Measurements from ENCODE around the gene RASL10B. TPM values are rescaled to one million over a fixed set of nuclear protein-coding genes. Genes with fewer than 3 reads are reported as not detected.
A peak's percentile ranks its signal among the peaks of the same experiment; 100 is the strongest.

Gene RASL10B
- total RNA-seq, 1 experiment from 2014 or later: 0.09 TPM

- TF ChIP-seq CTCF (IDR thresholded peaks at IDR 0.05; ENCODE audit: unreplicated experiment): no peak
- Mint-ChIP-seq H3K36me3 (ENCODE audit: insufficient read depth, unreplicated experiment) (peaks cover 31% of the 10 kb centered on the region), H3K27me3 (ENCODE audit: insufficient read depth, unreplicated experiment) (no peaks in the 10 kb centered on the region), H3K27ac (ENCODE audit: low read depth, unreplicated experiment) (peak overlapping the region; percentile 31), H3K4me1 (ENCODE audit: insufficient read depth, unreplicated experiment) (no peaks in the 10 kb centered on the region), H3K9me3 (ENCODE audit: unreplicated experiment) (no peaks in the 10 kb centered on the region), H3K4me3 (ENCODE audit: unreplicated experiment) (no peak overlapping the region)
- peak; percentile 25 for DNase-seq (ENCODE audit: unreplicated experiment)
- CTCF ChIA-PET: interaction anchor here (0.6 to 4.6 kb wide), 11 partner anchors 8 to 379 kb away, joined by 3 to 23 read pairs (median 3); no protein-coding TSS in a partner anchor
- intact Hi-C loops (cut with micrococcal nuclease): no loop called here
- POLR2A ChIA-PET: interaction anchor here (1.0 to 1.5 kb wide), 6 partner anchors 9 to 121 kb away, joined by 3 to 6 read pairs (median 4); no protein-coding TSS in a partner anchor
- BruUV-seq (replicated peaks): no TSS peak
Observed at GRCh38 chr17:35709874-35710273, 21.6 kb upstream of the RASL10B start.

DNA sequence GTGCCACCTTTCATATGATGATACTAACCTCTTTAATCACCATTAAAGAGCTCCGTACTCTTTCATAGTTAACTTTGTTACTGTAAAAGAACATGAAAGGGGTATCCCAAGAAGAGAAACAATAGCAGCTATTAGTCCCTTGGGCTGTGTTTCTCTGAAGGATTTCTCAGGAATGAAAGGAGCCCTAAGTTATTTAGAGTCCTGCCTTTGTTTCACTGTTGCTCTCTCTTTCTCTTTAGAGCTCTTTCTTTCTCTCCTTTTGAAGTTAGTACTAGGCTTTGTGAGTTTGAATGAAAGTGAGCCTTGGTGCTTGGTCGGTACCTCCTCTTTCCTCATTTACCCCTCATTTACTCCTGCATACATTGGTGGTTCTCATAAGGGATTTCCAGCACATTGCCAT is 20.5 kb upstream of the RASL10B start:
- Mint-ChIP-seq H3K27ac (ENCODE audit: low read depth, unreplicated experiment) (no peak overlapping the region), H3K4me1 (ENCODE audit: insufficient read depth, unreplicated experiment) (no peaks in the 10 kb centered on the region), H3K36me3 (ENCODE audit: insufficient read depth, unreplicated experiment) (peaks cover 27% of the 10 kb centered on the region), H3K27me3 (ENCODE audit: insufficient read depth, unreplicated experiment) (no peaks in the 10 kb centered on the region), H3K9me3 (ENCODE audit: unreplicated experiment) (no peaks in the 10 kb centered on the region), H3K4me3 (ENCODE audit: unreplicated experiment) (no peak overlapping the region)
- no TSS peak for BruUV-seq (replicated peaks)
- TF ChIP-seq CTCF (IDR thresholded peaks at IDR 0.05; ENCODE audit: unreplicated experiment): no peak
- POLR2A ChIA-PET: interaction anchor here (0.8 kb wide), 1 partner anchor 16 kb away, joined by 3 read pairs; no protein-coding TSS in a partner anchor
- intact Hi-C loops (cut with micrococcal nuclease): no loop called here
- no peak for DNase-seq (ENCODE audit: unreplicated experiment)
- CTCF ChIA-PET: interaction anchor here (4.6 kb wide), 1 partner anchor 36 kb away, joined by 23 read pairs; no protein-coding TSS in a partner anchor

GRCh38 chr17:35713069-35713728 is 18.2 kb upstream of the RASL10B start:
- Mint-ChIP-seq H3K36me3 (ENCODE audit: insufficient read depth, unreplicated experiment) (peaks cover 34% of the 10 kb centered on the region), H3K27me3 (ENCODE audit: insufficient read depth, unreplicated experiment) (no peaks in the 10 kb centered on the region), H3K4me1 (ENCODE audit: insufficient read depth, unreplicated experiment) (peaks cover 14% of the 10 kb centered on the region), H3K9me3 (ENCODE audit: unreplicated experiment) (no peaks in the 10 kb centered on the region), H3K27ac (ENCODE audit: low read depth, unreplicated experiment) (no peak overlapping the region), H3K4me3 (ENCODE audit: unreplicated experiment) (no peak overlapping the region)
- no TSS peak for BruUV-seq (replicated peaks)
- CTCF ChIA-PET: interaction anchor here (0.6 to 1.2 kb wide), 4 partner anchors 11 to 888 kb away, joined by 3 to 4 read pairs (median 3); partner anchors contain the start of gene MRM1
- POLR2A ChIA-PET: interaction anchor here (1.3 kb wide), 1 partner anchor 17 kb away, joined by 3 read pairs; no protein-coding TSS in a partner anchor
- no peak for TF ChIP-seq CTCF (IDR thresholded peaks at IDR 0.05; ENCODE audit: unreplicated experiment)
- DNase-seq (ENCODE audit: unreplicated experiment): no peak
- intact Hi-C loops (cut with micrococcal nuclease): no loop called here

- Mint-ChIP-seq H3K4me1 (ENCODE audit: insufficient read depth, unreplicated experiment) (peaks cover 14% of the 10 kb centered on the region), H3K9me3 (ENCODE audit: unreplicated experiment) (no peaks in the 10 kb centered on the region), H3K27me3 (ENCODE audit: insufficient read depth, unreplicated experiment) (no peaks in the 10 kb centered on the region), H3K36me3 (ENCODE audit: insufficient read depth, unreplicated experiment) (peaks cover 52% of the 10 kb centered on the region), H3K4me3 (ENCODE audit: unreplicated experiment) (no peak overlapping the region), H3K27ac (ENCODE audit: low read depth, unreplicated experiment) (no peak overlapping the region)
- POLR2A ChIA-PET: no interaction called here
- CTCF ChIA-PET: interaction anchor here (5.4 kb wide), 1 partner anchor 33 kb away, joined by 33 read pairs; no protein-coding TSS in a partner anchor
- no peak for DNase-seq (ENCODE audit: unreplicated experiment)
- intact Hi-C loops (cut with micrococcal nuclease): no loop called here
- no TSS peak for BruUV-seq (replicated peaks)
- no peak for TF ChIP-seq CTCF (IDR thresholded peaks at IDR 0.05; ENCODE audit: unreplicated experiment)
Observed at GRCh38 chr17:35714988-35715387, 16.5 kb upstream of the RASL10B start.

Measured in MCF 10A (cell line).